HUES6 (cell line): ENCODE results near the gene IDH3G.

ENCODE experiments used
- H3K27ac ChIP-seq: 2 replicates; pipeline ENCODE4 v1.7.0; 2013; ENCODE audit warnings: low read depth, mild to moderate bottlenecking, low read length, inconsistent platforms
- H3K27me3 ChIP-seq: 2 replicates; pipeline ENCODE4 v1.6.1; 2013; ENCODE audit warnings: low read length; ENCODE audit not compliant: control insufficient read depth, insufficient read depth
- H3K36me3 ChIP-seq: 2 replicates; pipeline ENCODE4 v1.6.1; 2013; ENCODE audit warnings: low read length; ENCODE audit not compliant: control insufficient read depth, insufficient read depth
- H3K4me1 ChIP-seq: 2 replicates; pipeline ENCODE4 v1.6.1; 2013; ENCODE audit warnings: low read length; ENCODE audit not compliant: control insufficient read depth, insufficient read depth
- H3K4me3 ChIP-seq: 2 replicates; pipeline ENCODE4 v1.5.1; 2013; ENCODE audit warnings: low read depth, low read length
- H3K9ac ChIP-seq: one replicate; pipeline ENCODE4 v1.6.1; 2013; ENCODE audit warnings: mild to moderate bottlenecking, low read length
- H3K9me3 ChIP-seq: 2 replicates; pipeline ENCODE4 v1.6.1; 2013; ENCODE audit warnings: low read depth, low read length; ENCODE audit not compliant: control insufficient read depth, insufficient read depth

IDH3G gene

DNA sequence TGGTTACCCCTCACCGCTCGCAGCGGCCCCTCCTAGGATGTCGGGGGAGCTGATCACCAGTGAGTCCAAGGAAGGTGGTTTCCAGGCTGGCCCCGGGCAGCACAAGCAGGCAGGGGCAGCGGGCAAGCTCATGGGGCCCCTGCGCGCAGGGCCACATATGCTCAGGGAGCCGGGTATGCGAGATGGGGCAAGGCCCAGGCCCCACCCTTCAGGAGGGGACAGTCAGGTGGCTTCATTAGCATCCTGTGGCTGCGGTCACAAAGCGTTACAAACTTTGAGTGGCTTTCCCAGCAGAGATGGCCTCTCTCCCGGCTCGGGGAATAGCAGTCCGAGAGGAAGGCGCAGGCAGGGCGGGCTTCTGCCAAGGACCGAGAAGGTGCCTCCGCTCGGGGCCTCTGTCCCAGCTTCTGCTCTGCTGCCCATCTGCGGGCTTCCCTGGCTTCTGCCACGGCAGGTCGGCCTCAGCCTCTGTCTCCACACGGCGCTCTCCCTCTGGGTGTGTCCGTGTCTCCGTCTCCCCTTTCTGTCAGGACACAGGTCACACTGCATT lies 56.0 kb downstream of the IDH3G start:
- no peak overlapping the region for H3K27ac ChIP-seq
- peaks cover 6% of the 10 kb centered on the region; the same call in 1 of the 2 replicates for H3K36me3 ChIP-seq
- H3K4me3 ChIP-seq, result no peak overlapping the region
- H3K4me1 ChIP-seq, result peaks cover 16% of the 10 kb centered on the region; the same call in 1 of the 2 replicates
- H3K9me3 ChIP-seq, result peaks cover 29% of the 10 kb centered on the region; the same call in 1 of the 2 replicates
- H3K27me3 ChIP-seq, result no peaks in the 10 kb centered on the region
- H3K9ac ChIP-seq, result no peak overlapping the region

- Histone ChIP-seq H3K27me3 (no peaks in the 10 kb centered on the region), H3K4me1 (peaks cover 14% of the 10 kb centered on the region; the same call in 1 of the 2 replicates), H3K4me3 (no peak overlapping the region), H3K27ac (no peak overlapping the region), H3K9ac (no peak overlapping the region), H3K36me3 (peaks cover 6% of the 10 kb centered on the region; the same call in 1 of the 2 replicates), H3K9me3 (peaks cover 36% of the 10 kb centered on the region; the same call in 1 of the 2 replicates)
Observed at GRCh38 chrX:153736871-153737441, 57.2 kb downstream of the IDH3G start.

DNA sequence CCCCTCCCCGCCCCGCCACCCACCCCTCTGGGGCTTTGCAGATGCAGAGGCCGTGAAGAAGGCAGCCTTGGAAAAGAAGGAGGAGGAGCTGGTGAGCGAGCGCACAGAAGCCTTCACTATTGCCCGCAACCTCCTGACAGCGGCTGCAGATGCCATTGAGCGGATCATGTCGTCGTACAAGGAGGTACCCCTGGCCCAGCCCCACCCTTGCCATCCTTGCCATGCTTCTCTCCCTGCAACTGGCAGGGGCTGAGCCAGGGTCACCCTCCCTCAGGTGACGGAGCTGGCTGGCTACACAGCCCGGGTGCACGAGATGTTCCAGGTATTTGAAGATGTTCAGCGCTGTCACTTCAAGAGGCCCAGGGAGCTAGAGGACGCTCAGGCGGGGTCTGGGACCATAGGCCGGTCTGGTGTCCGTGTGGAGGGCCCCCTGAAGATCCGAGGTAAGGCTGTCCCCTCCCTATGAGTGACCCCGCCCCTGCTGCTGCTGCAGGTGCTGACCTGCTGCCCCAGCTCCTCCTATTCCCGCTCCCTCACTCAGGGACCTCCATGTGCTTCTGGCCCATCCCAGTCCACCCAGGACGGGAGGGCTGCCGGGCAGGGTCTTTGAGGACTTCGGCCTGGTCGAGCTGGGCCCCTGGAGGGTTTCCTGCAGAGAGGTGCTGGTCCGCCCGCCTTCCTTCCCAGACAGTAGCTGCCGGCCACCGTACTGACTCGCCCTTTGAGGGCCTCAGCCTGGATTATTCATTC lies 57.9 kb downstream of the IDH3G start:
- peaks cover 14% of the 10 kb centered on the region; the same call in 1 of the 2 replicates for H3K4me1 ChIP-seq
- no peaks in the 10 kb centered on the region for H3K27me3 ChIP-seq
- no peak overlapping the region for H3K9ac ChIP-seq
- no peak overlapping the region for H3K4me3 ChIP-seq
- peaks cover 43% of the 10 kb centered on the region; the same call in 1 of the 2 replicates for H3K9me3 ChIP-seq
- H3K36me3 ChIP-seq, result peaks cover 6% of the 10 kb centered on the region; the same call in 1 of the 2 replicates
- no peak overlapping the region for H3K27ac ChIP-seq
